WTC11 (cell line): ENCODE results near the gene BTBD19. TPM values are rescaled to one million over a fixed set of nuclear protein-coding genes. Genes with fewer than 3 reads are reported as not detected.
A peak's percentile ranks its signal among the peaks of the same experiment; 100 is the strongest.

Experiments
- ATAC-seq: fragments of 200-7000 bp; cut with Tn5 transposase; 2 replicates; pipeline ENCODE4 v1.10.0; 2021; ENCODE audit warnings: mild to moderate bottlenecking, moderate library complexity
- CTCF ChIA-PET: fragments of 300-600 bp; sonication (Branson Sonifier 250); formaldehyde crosslinking; loops from one replicate; lab custom pipeline; 2021; ENCODE audit warnings: antibody characterized with exemption; lab: Charles Lee
- POLR2A ChIA-PET: fragments of 350-600 bp; sonication (Branson Sonifier 250); formaldehyde crosslinking; loops from one replicate; lab custom pipeline; 2021; ENCODE audit warnings: antibody characterized with exemption; lab: Charles Lee
- DNase-seq: peaks from one replicate; pipeline ENCODE4 v3.0.0; 2021; ENCODE audit warnings: low spot score
- H3K27ac Mint-ChIP-seq: 2 replicates; pipeline ENCODE4 v1.8.0; 2021; ENCODE audit warnings: mixed read lengths
- H3K27me3 Mint-ChIP-seq: 2 replicates; pipeline ENCODE4 v1.8.0; 2021; ENCODE audit warnings: low read depth, mild to moderate bottlenecking, moderate library complexity, mixed read lengths
- H3K36me3 Mint-ChIP-seq: 2 replicates; pipeline ENCODE4 v1.8.0; 2021; ENCODE audit warnings: mixed read lengths
- H3K4me1 Mint-ChIP-seq: 2 replicates; pipeline ENCODE4 v1.8.0; 2022; ENCODE audit warnings: mixed read lengths
- H3K4me3 Mint-ChIP-seq: 2 replicates; pipeline ENCODE4 v1.8.0; 2021; ENCODE audit warnings: mild to moderate bottlenecking, moderate library complexity, mixed read lengths
- H3K9me3 Mint-ChIP-seq: 2 replicates; pipeline ENCODE4 v1.8.0; 2021; ENCODE audit warnings: mixed read lengths
- AFF4 ChIP-seq: sonication (generic); formaldehyde crosslinking; IDR thresholded peaks from 2 replicates; pipeline ENCODE4 v1.8.1; 2023; ENCODE audit warnings: mild to moderate bottlenecking, missing genetic modification reagents, borderline replicate concordance
- ATF1 ChIP-seq: sonication (generic); formaldehyde crosslinking; IDR thresholded peaks from 2 replicates; pipeline ENCODE4 v1.8.1; 2023; ENCODE audit warnings: mild to moderate bottlenecking, moderate library complexity, missing genetic modification reagents
- CREM ChIP-seq: sonication (generic); formaldehyde crosslinking; IDR thresholded peaks from 2 replicates; pipeline ENCODE4 v1.8.1; 2022; ENCODE audit warnings: mild to moderate bottlenecking, missing genetic modification reagents, moderate library complexity
- E2F4 ChIP-seq: sonication (generic); formaldehyde crosslinking; IDR thresholded peaks from 2 replicates; pipeline ENCODE4 v1.8.1; 2022; ENCODE audit warnings: low read depth, mild to moderate bottlenecking, moderate library complexity, missing genetic modification reagents, borderline replicate concordance
- EMX1 ChIP-seq: fragments of 250-450 bp; sonication (Bioruptor Pico); IDR thresholded peaks from 2 replicates; pipeline ENCODE4 v1.8.0; 2021; ENCODE audit warnings: mild to moderate bottlenecking
- FOXK1 ChIP-seq: sonication (generic); formaldehyde crosslinking; IDR thresholded peaks from 2 replicates; pipeline ENCODE4 v1.8.0; 2022; ENCODE audit warnings: mild to moderate bottlenecking, moderate library complexity, missing genetic modification reagents
- GRHL2 ChIP-seq: fragments of 250-450 bp; sonication (Bioruptor Pico); IDR thresholded peaks from 2 replicates; pipeline ENCODE4 v1.8.0; 2022; ENCODE audit warnings: mild to moderate bottlenecking, moderate library complexity; ENCODE audit not compliant: insufficient replicate concordance, severe bottlenecking
- HMGXB4 ChIP-seq: sonication (generic); formaldehyde crosslinking; IDR thresholded peaks from 2 replicates; pipeline ENCODE4 v1.8.1; 2023; ENCODE audit warnings: mild to moderate bottlenecking, moderate library complexity, missing genetic modification reagents
- IRF2 ChIP-seq: sonication (generic); formaldehyde crosslinking; IDR thresholded peaks from 2 replicates; pipeline ENCODE4 v1.8.0; 2022; ENCODE audit warnings: low read depth, missing genetic modification reagents, borderline replicate concordance
- KAT7 ChIP-seq: sonication (generic); formaldehyde crosslinking; IDR thresholded peaks from 2 replicates; pipeline ENCODE4 v1.8.1; 2023; ENCODE audit warnings: missing genetic modification reagents, mild to moderate bottlenecking, borderline replicate concordance
- MYBL2 ChIP-seq: sonication (generic); formaldehyde crosslinking; IDR thresholded peaks from 2 replicates; pipeline ENCODE4 v1.8.1; 2023; ENCODE audit warnings: mild to moderate bottlenecking, moderate library complexity, missing genetic modification reagents
- NFATC4 ChIP-seq: fragments of 250-450 bp; sonication (Bioruptor Pico); IDR thresholded peaks from 2 replicates; pipeline ENCODE4 v1.9.0; 2021; ENCODE audit warnings: mild to moderate bottlenecking
- NFYB ChIP-seq: sonication (generic); formaldehyde crosslinking; conservative IDR thresholded peaks from 2 replicates; pipeline ENCODE4 v1.8.0; 2022; ENCODE audit warnings: low read depth, missing genetic modification reagents
- NR1H2 ChIP-seq: sonication (generic); formaldehyde crosslinking; IDR thresholded peaks from 2 replicates; pipeline ENCODE4 v1.9.0; 2021; ENCODE audit warnings: mild to moderate bottlenecking, moderate library complexity, missing genetic modification reagents
- NR2C2 ChIP-seq: sonication (generic); formaldehyde crosslinking; IDR thresholded peaks from 2 replicates; pipeline ENCODE4 v1.8.0; 2022; ENCODE audit warnings: mild to moderate bottlenecking, missing genetic modification reagents
- TCF7 ChIP-seq: sonication (generic); formaldehyde crosslinking; IDR thresholded peaks from 2 replicates; pipeline ENCODE4 v1.8.0; 2022; ENCODE audit warnings: mild to moderate bottlenecking, low read depth, missing genetic modification reagents, moderate library complexity
- ZNF219 ChIP-seq: sonication (generic); formaldehyde crosslinking; IDR thresholded peaks from 2 replicates; pipeline ENCODE4 v1.8.0; 2023; ENCODE audit warnings: missing genetic modification reagents, mild to moderate bottlenecking, borderline replicate concordance
- ZNF317 ChIP-seq: sonication (generic); formaldehyde crosslinking; IDR thresholded peaks from 2 replicates; pipeline ENCODE4 v1.8.1; 2023; ENCODE audit warnings: low read depth, mild to moderate bottlenecking, moderate library complexity, missing genetic modification reagents, borderline replicate concordance
- ZNF396 ChIP-seq: fragments of 250-450 bp; sonication (Bioruptor Pico); IDR thresholded peaks from 2 replicates; pipeline ENCODE4 v1.8.0; 2021; ENCODE audit warnings: mild to moderate bottlenecking, moderate library complexity, borderline replicate concordance
- ZNF425 ChIP-seq: fragments of 250-450 bp; sonication (Bioruptor Pico); conservative IDR thresholded peaks from 2 replicates; pipeline ENCODE4 v1.9.0; 2021; ENCODE audit warnings: mild to moderate bottlenecking
- ZNF671 ChIP-seq: fragments of 250-450 bp; sonication (Bioruptor Pico); IDR thresholded peaks from 2 replicates; pipeline ENCODE4 v1.8.0; 2021; ENCODE audit warnings: mild to moderate bottlenecking
- total RNA-seq: library from RNA; stranded (reverse); gene quantifications from 3 replicates; pipeline ENCODE4 v1.2.3, GENCODE V29; 2021

The BTBD19 gene
- total RNA-seq, 1 experiment from 2014 or later, result 1.7 TPM

- Mint-ChIP-seq H3K9me3 (no peaks in the 10 kb centered on the region), H3K4me3 (peak overlapping the region; percentile 87), H3K4me1 (peaks cover 30% of the 10 kb centered on the region), H3K27ac (peak overlapping the region; percentile 94), H3K27me3 (no peaks in the 10 kb centered on the region), H3K36me3 (peaks cover 49% of the 10 kb centered on the region)
- no peak for ATAC-seq
- POLR2A ChIA-PET, result interaction anchor here (0.7 kb wide), 1 partner anchor 21 kb away, joined by 3 read pairs; the partner anchor contains the start of gene PLK3
- TF ChIP-seq ZNF425 (0 out of 2 replicates have a peak, but pooled peaks have one; percentile 16), ZNF671 (CRISPR knock-in tag) (peak; percentile 65; the same call in 1 of the 2 replicates), NFATC4 (CRISPR knock-in tag) (peak; percentile 75; the same call in 1 of the 2 replicates), HMGXB4 (CRISPR knock-in tag) (no peak), KAT7 (no peak)
- CTCF ChIA-PET, result interaction anchor here (0.5 kb wide), 1 partner anchor 174 kb away, joined by 3 read pairs; no protein-coding TSS in a partner anchor
- DNase-seq, result no peak
Observed at GRCh38 chr1:44778705-44779576, 29.4 kb upstream of the BTBD19 start.

- H3K4me3 Mint-ChIP-seq, result no peak overlapping the region
- CTCF ChIA-PET, result interaction anchor here (0.5 to 2.1 kb wide), 9 partner anchors 9 to 576 kb away, joined by 3 to 11 read pairs (median 4); partner anchors contain the start of genes PLK3 and RNU5D-1
- POLR2A ChIA-PET, result interaction anchor here (0.9 to 1.2 kb wide), 5 partner anchors 20 to 59 kb away, joined by 4 to 10 read pairs (median 4); partner anchors contain the start of gene PLK3
- no peaks in the 10 kb centered on the region for H3K9me3 Mint-ChIP-seq
- peaks cover 49% of the 10 kb centered on the region for H3K36me3 Mint-ChIP-seq
- H3K27me3 Mint-ChIP-seq, result peaks cover 8% of the 10 kb centered on the region
- H3K27ac Mint-ChIP-seq, result peak overlapping the region; percentile 91
- peak; percentile 9 for ATAC-seq
- H3K4me1 Mint-ChIP-seq, result peaks cover 37% of the 10 kb centered on the region
- DNase-seq, result no peak
- TF ChIP-seq ATF1 (CRISPR knock-in tag) (no peak), AFF4 (CRISPR knock-in tag) (no peak), MYBL2 (CRISPR knock-in tag) (no peak), NFATC4 (CRISPR knock-in tag) (peak; percentile 23; the same call in 1 of the 2 replicates), GRHL2 (CRISPR knock-in tag) (no peak), ZNF219 (CRISPR knock-in tag) (no peak), ZNF396 (CRISPR knock-in tag) (no peak), EMX1 (CRISPR knock-in tag) (0 out of 2 replicates have a peak, but pooled peaks have one; percentile 18), HMGXB4 (CRISPR knock-in tag) (no peak), KAT7 (no peak), NR2C2 (CRISPR knock-in tag) (no peak), NR1H2 (CRISPR knock-in tag) (no peak), ZNF317 (CRISPR knock-in tag) (no peak), TCF7 (CRISPR knock-in tag) (no peak), ZNF671 (CRISPR knock-in tag) (peak; percentile 73), CREM (CRISPR knock-in tag) (no peak), E2F4 (CRISPR knock-in tag) (no peak), FOXK1 (CRISPR knock-in tag) (no peak), NFYB (CRISPR knock-in tag) (no peak), IRF2 (CRISPR knock-in tag) (no peak)
Observed at GRCh38 chr1:44780583-44781121, 27.7 kb upstream of the BTBD19 start.
